HG03280 (cell line): Measurements from ENCODE around the gene LSAMP.

Experiments
- ATAC-seq: cut with Tn5 transposase; IDR thresholded peaks from one replicate; pipeline ENCODE4 v1.9.1; 2021; ENCODE audit warnings: mild to moderate bottlenecking, moderate library complexity; ENCODE audit not compliant: unreplicated experiment

The LSAMP gene

DNA sequence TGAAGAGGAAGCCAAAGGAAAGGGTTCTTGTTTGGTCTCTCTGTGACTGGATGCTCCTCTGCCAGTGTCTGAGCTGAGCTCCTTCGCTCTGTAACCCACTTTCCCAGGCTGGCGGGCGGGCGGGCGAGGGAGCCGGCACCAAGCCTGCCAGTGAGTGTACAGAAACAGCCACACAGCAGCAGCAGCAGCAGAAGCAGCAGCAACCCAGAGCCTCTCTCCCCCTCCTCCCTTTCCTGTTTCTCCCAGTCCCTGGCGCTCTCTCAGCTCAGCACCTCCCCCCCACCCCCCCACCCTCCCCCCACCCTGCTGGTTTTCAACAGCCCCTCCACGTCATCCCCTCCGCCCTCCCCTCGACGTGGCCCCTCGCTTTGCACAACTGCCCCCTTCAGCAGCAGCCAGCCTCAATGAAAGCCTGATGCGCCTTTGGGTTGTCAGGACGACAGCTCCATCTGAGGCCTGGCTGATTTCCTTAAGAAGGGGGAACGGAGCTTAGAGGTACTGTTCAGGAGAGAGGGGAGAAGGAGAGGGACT is at the start of gene LSAMP:
Gene LSAMP (minus strand): TSS at position 177 of the 531 bp plus-strand sequence.
- no peak for ATAC-seq

DNA sequence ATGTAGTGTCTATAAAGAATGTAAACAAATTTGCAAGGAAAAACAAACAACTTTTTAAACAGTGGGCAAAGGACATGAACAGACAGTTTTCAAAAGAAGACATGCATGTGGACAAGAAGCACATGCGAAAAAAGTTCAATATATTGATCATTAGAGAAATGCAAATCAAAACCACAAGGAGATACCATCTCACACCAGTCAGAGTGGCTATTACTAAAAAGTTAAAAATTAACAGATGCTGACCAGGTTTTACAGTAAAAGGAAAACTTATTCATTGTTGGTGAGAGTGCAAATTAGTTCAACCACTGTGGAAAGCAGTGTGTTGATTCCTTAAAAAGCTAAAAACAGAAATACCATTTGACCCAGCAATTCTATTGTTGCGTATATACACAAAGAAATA is 47.1 kb upstream of the LSAMP start:
- ATAC-seq: no peak

DNA sequence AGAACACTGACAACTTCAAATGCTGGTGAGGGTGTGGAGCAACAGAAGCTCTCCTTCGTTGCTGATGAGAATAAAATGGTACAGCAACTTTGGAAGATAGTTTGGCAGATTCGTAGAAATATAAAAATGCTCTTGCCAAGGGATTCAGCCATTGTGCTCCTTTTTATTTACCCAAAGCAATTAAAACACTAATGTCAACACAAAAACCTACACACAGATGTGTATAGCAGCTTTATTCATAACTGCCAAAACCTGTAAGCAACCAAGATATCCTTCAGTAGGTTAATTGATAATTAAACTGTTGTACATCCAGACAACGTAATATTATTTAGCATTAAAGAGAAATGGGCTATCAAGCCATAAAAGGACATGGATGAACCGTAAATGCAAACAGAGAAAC is 37.8 kb upstream of the LSAMP start:
- ATAC-seq: no peak

DNA sequence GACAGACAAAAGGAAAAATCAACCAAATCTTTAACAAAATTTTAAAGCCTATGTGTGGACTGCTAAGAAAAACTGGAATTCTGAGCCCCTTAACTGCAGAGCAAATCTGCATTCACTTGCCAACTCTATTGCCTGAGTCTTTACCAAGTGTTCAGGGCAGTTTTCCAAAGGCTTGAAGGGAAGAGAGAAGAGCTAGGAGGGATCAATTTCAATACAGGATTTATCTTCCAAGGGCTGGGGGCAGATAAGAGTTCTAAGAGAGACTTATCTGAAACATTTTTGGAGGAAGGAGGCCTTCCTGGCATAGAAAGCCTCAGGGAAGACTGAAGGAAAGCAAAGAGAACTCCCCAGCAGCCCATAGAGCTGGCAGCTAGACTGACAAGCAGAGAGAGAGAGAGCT is 31.4 kb upstream of the LSAMP start:
- no peak for ATAC-seq

DNA sequence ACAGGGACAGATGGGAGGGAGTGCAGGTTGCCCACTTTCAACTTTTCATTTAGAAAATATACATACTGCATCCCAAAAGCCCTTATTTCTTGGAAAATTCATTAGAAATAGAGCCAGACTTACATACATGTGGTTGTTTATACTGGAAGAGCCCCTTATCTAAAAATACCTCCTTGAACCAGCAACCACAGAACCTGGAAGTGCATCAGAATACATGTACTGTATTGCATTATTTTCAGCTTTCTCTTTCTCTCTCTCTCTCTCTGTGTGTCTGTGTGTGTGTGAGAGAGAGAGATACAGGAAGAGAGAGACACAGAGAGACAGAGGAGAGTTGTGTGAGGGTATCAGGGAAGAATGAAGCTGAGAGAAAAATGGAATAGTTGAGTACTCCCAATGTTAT is 29.5 kb upstream of the LSAMP start:
- ATAC-seq: no peak

DNA sequence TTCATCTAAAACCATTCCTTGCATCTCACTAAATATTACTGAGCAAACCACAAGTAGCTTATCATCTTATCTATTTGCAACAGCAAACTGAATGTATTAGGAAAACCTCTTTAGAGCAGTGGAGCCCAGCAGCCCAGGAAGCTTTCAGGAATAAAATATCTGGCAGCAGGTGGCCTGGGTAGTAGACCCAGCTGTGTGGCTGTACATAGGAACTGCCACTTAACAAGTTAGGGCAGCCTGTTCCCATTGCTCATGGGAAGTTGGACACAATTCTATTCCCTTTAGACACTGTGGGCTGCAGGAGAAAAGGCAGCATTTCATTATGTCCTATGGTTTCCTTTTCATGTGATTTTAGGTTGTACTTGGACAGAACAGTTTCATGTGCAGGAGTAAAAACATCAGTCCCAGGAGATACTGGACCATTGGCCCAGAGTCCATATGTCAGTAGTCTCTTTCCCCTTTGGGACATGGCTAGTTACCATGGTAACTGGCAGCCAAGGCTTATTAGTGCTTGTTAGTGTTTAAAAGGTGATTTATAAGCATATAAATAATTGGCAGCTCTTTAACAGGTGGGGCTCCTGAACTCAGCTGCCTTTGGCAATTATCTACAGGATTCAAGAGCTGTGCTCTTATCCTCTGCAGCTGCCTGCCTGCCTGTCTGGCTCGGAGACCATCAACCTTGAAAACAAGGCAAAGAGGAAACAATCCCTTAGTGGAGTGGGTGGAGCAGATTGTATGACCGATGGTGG is 28.9 kb upstream of the LSAMP start:
- no peak for ATAC-seq

DNA sequence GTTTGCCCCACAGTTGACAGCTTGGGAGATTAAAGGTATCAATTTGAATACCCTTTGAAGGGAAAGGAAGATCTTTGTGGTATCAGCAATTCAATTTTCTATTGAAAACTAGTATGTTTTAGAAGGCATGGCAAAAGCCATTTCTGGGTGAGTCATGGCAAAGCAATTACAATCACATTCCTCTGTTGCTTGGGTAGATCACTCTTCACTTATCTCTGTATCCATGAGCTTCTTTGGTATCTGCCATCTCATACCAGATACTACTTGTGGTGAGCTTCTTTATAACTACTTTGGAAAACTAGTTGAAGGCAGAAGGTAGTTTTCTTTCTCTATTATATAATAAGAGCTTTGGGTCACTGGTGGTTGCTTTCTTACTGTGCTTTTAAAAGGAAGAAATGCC is 28.3 kb upstream of the LSAMP start:
- no peak for ATAC-seq

DNA sequence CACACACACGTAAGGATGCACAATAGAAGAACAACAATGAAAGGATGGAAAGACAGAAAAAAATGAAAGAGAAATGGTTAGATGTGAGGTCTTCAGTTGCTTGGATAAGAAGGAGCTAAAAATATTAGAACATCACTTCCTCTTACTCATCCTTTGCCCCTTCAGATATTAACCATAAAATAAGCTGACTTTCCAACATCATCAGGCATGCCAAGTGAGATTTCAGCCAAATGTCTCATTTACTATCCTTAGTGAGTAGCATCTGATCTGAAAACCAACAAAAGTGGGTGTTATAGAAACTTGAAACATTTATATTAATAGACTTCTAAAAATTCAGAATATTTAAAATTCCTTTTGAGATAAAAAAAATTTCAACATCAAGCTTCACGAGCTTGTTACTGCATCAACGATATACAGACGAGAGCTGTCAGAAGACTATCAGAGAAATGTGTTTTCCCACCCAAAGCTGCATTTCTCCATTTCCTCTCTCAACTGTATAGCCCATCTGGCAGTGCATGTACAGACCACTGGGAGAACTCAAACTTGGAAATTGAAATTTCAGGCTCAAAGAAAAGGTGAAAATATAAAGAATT is 25.4 kb upstream of the LSAMP start:
- no peak for ATAC-seq

DNA sequence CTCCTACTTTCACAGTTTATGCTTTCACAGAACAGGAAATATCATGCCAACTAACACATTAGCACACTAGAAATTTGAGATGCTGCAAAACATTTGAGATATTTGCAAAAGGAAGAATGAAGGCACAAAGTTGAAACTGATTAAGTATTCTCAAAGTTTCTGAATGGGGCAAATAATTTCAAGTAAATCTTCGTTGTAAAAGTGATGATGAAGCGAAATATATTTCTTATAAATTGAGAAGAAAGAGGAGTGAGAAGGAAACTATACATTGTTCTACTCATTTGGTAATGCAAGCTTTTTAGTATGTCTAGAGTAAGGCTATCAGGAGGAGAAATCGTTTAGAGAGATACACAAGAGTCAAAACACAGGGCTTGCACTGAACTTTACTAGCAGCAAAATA is 24.3 kb upstream of the LSAMP start:
- ATAC-seq: no peak

DNA sequence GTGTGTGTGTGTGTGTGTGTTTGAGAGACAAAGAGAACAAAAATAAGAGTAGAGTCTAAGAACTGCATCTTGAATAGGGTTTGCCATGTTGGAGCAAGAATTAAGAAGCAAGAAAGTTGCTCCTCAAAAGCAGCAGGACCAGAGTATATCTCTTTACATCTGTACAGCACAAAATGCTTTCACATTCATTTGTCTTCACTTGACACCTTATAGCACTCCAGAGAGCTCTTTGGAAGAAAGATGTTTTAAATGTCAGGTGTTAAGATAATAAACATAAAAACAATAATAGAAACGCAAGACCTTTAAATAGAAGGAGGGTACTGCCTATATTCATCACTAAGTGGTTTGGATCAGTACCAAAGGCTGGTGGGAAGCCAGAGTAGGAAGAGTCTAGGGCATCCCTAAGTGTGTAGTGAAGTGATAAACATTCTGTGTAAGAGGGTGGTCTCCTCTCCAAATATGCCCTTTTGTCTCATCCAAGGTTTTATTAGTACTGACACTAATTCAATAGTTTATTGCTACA is 19.1 kb upstream of the LSAMP start:
- ATAC-seq: no peak

DNA sequence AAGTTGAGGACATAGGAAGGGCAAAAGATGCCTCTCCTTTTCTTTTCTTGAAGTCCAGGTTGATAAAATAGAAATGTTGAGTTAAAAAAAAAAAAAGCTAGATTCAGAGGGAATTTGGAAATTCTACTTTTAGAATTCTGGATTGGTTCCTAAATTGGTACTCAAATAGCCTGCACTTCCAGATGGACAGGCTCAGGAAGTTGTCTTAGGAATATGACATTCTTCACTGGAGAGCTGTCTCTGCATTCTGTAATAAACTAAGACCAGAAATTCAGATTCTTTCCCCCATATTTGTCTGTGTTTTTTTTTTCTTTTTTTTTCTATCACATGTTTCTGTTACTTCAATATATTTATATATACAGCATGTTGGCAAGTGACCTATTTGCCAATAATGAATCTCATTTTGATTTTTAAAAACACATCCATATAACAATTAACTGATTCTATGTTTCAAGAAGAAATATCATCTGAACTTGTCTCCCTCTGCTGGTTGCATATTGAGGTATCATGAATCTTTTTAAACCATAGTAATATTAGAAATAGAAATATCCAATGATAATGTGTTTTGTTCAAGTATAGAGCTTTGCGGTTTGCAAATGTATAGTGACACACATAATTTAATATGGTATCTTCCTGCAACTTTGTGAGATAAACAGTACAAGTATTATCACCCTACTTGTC is 8.5 kb upstream of the LSAMP start:
- no peak for ATAC-seq

DNA sequence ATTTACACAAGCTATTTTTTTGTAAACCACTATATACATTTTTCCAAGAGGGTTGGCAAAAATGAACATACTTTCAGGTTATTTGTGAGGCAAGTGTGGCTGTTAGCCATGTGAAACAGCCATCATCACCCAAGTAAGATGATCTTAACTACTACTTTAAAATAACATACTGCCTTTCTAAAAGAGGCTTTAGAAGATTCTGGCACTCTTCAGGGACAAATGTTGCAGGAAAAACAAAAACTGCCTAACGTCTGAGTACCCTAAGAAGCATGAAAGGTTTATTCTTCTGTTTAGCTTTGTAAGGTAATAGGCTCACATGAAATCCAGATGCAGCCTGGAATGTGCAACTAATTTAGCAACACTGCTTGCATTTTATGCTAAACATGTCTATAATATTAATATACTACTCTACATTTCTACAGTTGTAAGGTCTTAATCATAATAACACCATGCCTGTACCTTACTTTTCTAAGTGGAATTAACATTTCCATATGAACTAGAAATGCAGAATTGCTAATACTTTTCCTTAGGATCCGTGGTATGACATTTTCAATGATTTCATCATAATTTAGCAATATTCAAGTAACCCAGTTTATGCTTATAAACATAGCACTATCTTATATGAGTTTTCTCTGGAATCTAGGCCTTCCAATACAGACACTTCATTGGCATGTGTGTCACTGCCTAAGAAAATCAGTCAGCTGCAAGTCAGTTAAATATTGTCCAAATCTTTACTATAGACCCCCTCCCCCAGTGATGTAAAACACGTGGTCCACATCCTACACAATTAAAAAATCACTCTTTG is 4.5 kb upstream of the LSAMP start:
- no peak for ATAC-seq

DNA sequence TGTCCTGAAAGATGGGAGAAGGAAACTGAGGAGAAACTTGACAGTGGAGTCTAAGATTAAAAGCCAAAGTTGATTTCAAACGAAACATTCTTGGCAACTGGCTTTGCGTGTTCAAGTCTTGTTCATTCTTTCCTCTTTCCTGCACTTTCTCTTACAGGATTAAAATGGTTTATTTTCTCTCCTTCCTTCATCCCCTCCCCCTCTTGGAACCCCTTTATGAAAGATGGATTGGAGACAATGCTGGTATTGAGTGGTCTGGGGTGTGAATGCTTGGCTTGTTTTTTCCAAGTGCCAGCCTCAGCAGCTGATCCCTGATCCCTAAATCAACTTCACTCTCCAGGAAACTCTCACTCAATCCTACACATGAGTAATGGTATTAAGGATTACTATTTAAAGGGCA is 703 bp upstream of the LSAMP start:
- no peak for ATAC-seq

DNA sequence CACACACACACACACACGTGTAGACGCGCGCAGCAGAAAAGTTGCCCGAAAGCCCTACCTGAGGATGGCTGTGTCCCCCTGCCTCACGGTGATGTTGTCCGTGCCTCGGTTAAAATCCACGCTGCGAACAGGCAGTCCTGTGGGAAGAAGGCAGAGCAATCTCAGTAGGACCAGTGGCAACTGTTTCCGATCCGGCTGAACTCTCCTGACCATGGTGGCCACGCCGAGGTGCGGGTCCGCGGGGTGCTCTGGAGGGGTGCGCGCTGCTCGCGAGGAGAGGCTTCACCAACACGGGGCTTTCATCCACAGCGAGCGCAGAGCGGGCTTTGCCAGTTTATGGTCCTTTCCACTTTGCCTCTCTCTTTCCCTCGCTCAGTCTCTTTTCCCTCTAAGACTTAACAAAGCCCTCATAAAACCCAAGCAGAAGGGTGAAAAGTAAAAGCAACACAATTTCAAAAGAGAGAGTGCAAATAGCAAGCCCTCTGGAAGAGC is 422 bp downstream of the LSAMP start:
- ATAC-seq: no peak

DNA sequence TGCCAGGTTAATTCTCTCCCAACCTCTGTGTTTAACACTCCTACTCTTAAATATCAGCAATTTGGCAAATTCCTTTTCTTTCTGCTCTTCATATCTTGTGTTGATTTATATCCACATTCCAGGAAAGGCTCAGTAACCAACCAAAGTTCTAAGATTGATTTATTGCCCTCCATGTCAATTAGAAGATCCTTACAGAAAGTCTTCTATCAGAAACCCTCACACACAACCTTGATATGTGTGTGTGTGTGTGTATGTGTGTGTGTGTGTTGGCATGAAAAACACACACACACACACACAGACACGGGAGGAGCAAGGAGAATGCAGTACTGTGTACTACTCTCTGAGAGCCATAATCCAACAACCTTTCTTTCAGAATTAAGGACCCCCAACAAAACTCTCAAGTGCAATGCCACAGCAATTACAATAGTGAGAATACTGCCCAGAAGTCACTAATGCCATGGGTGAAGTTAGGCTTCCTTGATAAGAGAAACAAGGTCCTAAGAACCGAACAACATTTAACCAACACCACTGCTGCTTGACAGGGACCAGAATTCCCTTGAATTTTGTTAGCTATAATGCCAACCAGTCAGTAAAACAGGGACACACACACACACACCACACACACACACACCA is 1.1 kb downstream of the LSAMP start:
- ATAC-seq: no peak

DNA sequence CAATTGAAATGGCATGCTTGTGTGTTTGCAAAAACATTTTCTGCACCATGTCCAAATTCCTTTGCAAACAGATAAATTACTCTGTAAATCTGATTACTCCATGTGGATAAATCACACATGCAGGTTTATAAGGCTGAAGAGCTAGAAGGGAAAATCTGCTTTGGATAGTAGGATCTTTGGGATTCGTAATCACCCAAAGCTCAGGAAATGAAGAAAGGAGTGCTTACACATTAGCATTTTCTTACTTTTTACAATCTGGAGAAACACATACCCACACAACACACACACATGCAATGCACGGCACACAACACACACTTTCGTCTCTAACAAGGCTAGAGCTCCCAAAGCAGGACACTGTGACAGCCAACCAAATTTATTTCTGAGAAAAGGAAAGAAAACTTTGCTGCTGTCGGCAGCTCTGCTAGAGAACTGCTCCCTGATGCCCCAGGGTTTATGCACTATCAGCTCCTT is 2.1 kb downstream of the LSAMP start:
- no peak for ATAC-seq

DNA sequence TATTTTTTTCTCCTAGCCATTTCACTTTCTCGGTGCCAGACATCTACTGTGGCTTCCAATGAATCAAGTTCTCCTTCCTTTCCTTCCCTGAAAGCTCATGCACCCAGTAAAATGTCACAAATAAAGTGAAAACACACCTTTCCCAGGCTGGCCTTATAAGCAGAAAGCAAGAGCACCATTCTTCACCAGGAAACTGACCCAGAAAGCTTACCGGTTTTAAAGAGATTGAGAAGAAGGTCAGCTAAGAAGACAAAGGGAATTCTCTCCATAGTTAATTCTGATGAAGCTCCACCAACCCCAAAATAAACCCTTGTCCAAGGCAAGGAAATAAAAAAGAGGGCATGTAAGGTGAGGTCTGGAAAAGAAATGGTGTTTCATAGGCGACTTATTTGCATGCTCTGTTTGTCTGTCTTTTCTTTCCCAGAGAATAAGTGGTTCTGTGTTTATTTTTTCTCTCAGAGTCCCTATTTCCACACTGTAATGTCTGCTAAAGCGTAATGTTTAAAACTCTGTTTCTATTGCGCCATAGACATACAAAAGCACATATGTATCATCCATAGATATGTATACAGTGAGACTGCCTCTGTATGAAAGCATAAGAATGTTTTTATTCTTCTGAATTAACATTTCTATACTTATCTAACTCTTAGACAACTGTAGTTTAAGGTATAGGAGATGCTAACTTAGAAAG is 2.8 kb downstream of the LSAMP start:
- ATAC-seq: no peak

DNA sequence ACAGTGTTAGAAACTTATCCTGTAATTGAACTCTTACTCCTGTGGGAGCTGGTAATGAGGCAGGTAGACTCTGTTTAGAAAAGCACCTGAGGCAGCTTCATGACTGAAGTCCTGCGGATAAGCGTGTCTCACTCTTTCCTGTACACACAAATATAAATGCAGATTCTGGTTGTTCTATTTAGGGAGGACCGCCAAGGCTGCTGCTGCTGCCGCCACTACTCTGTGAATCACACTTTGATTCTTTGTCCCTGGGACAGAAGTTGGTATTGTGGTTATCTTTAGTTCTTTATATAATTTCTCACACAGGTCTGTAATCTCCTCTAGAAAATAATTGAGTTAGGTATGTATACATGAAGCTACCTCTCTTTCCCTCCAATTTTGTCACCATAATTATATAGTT is 3.6 kb downstream of the LSAMP start:
- no peak for ATAC-seq

DNA sequence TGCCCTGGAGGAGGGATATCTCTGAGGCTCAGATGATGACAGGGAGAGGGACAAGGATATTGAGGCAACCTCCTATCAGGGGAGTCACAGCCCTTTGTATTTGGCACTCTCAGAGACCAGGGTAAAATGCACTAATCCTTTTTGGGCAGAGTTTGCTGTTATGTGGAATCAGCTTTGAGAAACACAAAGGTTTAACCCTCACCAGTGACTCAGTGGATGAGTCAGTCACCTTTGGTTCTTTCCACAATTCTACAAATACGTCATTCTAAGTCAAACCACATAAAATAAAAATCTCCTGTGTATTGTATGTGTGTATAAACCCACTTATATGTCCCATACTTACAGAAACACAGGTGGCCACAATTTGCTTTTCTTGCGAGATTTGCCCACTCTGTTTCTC is 5.1 kb downstream of the LSAMP start:
- no peak for ATAC-seq

DNA sequence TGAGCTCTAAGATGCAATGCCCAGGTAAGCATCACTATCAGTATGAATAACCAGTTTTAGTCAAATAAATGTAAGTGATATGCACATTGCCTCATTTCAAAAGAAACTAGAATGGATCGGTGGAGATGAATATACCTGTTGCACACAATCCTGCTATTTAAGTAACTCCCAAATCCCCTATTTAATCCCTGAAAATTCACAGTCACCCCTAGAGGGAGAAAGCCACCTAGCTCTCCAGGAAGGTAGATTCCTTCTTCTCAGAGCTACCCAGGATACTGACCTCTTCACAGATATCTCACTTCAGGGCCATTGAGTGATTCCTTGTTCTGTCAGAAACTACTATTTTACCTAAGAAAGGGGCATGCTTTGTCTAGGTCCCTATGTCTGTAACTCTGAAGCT is 11.7 kb downstream of the LSAMP start:
- no peak for ATAC-seq
